Fibroblast of skin of scalp (primary cell): ENCODE data around the gene EXOC6B.
"Not testable (repeated sequence)": the region's sequence is repeated elsewhere in the genome, so short reads cannot be mapped to it uniquely, and the experiment has no call there.

ENCODE experiments used
- DNase-seq: peaks from one replicate; pipeline ENCODE4 v3.0.0-alpha.2; 2013

EXOC6B gene

DNA sequence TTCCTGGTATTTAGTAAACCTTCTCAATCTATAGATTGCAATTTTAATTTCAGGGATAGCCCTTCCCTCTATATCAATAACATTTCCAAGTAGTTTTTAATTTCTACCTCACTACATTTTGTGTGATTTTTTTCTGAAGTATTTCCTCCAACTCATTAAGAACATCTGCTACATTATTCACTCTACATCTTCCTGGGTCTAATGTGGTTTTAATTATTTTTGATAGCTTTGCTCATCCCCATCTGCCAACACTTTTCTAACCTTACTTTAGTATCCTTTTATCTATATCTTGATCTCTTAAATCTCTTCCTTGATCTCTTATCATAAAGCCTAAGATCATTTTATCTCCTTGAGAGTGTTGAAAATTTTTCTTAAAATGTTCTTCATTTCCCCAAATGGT lies 399.8 kb downstream of the EXOC6B start:
- DNase-seq = peak; percentile 2

DNA sequence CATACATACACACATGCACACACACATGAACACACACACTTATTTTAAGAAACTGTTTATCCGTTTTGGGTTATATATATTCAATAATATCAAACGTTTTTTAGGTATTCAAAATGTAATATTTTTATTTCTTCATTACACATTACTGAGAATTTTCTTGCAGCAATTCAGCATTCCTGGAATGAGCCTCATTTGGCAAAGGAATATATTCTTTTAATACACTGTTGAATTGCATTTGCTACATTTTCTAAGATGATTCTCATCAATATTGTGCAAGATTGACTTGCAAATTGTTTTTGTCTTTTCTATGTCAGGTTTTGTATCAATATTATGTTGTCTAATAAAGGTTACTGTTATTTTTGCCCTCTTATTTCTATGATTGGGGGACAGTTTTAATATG lies 402.1 kb downstream of the EXOC6B start:
- DNase-seq = no peak

DNA sequence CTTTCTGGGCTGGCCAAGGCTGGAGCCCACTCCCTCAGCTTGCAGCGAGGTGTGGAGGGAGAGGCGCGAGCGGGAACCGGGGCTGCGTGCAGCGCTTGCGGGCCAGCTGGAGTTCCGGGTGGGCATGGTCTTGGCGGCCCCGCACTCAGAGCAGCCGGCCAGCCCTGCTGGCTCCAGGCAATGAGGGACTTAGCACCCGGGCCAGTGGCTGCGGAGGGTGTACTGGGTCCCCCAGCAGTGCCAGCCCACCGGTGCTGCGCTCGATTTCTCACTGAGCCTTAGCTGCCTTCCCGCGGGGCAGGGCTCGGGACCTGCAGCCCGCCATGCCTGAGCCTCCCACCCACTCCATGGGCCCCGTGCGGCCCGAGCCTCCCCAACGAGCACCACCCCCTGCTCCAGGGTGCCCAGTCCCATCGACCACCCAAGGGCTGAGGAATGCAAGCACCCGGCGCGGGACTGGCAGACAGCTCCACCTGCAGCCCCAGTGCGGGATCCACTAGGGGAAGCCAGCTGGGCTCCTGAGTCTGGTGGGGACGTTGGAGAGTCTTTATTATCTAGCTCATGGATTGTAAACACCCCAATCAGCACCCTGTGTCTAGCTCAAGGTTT lies 404.0 kb downstream of the EXOC6B start:
- DNase-seq = not testable (repeated sequence)

DNA sequence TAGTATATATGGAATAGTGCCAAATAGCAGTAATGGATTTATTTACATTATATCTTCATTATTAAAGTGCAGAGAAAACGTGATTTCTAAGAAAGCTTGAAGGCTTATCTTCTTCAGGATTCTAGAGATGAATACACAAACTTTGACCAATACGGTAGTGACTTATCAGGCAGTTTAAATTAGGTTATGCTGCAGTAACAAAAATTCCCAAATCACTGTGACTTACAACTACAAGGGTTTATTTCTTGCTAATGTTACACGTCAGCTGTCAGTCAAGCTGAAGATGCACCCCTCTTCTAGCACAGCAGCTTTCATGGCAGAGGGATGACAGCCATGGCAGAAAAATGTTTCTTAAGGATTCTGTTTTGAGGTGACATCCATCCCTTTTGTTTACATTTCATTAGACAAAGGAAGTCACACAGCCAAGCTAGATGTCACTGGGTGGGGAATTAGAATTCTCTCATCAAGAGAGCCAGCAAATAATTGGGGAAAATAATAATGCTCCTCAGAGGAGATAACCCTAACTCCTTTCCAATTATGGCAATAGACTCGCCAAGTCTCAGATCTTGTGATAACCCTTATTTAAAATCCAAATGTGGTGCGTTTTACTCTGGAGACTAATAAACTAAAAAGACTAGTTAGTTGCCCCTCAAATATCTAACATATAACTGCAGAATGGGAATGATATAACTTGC lies 409.9 kb downstream of the EXOC6B start:
- DNase-seq = no peak

DNA sequence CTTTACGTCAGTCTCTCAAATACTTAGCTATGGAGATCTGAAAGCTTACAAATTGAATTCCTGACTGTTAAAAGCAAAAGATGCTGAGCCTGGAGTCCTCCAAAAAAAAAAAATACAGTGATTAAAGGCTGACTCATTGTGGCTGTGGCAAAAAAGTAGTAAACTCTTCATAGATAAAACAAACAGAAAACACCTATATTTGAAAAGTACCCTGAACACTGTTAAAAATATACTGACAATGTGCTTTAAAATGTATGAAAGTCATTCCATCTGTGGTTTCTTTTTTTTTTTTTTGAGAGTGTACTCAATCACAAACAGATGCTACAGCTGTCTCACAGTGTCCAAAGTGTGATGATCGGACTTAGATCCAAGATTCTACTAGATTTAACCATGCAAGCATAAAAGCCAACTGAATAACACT lies 410.6 kb downstream of the EXOC6B start:
- DNase-seq = peak; percentile 53

DNA sequence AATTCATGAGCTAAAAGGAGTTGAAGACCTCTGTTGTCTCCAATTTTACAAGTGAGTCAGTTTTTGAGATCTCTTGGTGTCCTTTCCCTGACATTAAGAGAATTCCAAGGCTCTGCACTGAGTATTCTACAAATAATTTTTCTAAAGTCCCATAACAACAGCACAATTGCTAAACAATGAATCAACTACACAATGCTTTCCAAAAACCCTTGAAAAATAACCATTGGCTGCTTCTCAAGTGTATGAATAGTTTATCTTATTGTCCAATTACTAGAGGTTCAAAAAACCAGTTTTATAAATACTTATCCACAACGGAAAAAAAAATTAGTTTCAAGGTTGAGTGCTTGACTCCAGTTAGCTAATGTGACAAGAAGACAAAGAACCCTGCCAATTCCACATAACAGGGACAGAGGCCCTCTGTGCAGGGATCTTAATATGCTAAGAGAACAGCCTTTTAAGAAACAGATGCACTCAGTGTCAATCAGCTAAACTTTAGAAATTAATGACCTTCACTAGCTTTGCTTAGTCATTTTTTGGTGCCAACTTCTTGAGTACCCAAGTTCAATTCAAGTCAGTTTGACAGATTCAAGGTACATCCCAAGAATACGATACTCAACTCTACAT lies 411.6 kb downstream of the EXOC6B start:
- no peak for DNase-seq

DNA sequence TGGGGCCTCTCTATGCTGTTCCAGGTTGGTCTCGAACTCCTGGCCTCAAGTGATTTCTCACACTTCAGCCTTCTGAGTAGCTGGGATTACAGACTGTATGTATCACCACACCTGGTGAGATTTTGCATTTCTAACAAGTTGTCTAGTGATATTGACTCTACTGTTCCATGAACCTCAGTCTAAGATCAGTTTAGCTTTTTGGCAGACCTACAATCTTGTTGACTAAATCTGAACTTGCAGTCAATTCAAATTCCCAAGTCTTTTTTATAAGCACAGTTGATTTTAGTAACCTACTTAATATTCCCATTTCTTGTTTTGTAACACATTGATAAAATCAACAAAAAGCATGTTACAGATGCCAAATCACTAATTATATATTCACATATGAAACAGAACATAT lies 412.1 kb downstream of the EXOC6B start:
- no peak for DNase-seq

DNA sequence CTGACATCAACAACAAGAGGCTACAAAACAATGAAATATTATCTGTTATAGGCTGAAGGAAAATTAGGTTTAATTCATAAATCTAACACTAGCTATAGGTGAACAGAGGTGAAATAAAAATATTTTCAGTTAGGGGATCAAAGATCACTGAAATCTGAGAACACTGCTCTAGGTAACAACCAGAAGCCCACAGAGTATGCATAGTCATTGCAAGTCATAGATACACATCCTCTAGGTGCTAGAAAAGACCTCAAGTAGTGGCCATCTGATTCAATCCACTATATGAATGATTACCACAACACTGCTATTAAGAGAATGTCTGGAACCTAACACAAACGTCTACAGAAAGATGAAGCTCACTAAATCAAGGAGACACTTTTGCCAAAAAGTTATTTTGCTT lies 413.6 kb downstream of the EXOC6B start:
- no peak for DNase-seq

DNA sequence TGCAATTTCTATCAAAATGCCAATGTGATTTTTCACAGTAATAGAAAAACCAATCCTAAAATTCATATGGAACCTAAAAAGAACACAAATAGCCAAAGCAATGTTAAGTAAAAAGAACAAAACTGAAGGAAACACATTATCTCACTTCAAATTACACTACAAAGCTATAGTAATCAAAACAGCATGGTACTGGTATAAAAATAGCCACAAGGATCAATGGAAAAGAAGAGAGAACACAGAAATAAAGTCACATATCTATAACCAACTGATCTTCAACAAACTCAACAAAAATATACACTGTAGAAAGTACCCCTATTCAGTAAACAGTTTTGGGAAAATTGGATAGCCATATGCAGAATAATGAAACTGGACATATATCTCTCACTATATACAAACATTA lies 426.0 kb downstream of the EXOC6B start:
- DNase-seq = no peak

DNA sequence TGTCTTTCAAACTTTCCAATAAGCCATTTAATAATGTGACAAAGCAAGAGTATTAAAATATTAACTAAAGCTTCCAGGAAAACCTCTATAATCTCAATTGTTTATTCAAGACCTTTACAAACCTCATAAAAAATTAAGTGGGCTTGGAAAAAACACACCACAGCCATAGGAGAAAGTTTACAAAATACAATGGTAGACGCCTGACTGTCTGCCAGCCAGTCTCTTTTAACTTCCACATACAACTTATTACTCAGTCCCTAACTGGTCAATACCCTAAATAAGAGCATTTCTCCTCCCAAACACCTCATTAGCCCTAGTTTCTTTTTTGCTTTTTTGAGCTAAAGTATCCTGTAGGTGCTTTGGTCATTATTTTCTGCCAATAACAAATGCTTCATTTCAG lies 430.7 kb downstream of the EXOC6B start:
- no peak for DNase-seq

DNA sequence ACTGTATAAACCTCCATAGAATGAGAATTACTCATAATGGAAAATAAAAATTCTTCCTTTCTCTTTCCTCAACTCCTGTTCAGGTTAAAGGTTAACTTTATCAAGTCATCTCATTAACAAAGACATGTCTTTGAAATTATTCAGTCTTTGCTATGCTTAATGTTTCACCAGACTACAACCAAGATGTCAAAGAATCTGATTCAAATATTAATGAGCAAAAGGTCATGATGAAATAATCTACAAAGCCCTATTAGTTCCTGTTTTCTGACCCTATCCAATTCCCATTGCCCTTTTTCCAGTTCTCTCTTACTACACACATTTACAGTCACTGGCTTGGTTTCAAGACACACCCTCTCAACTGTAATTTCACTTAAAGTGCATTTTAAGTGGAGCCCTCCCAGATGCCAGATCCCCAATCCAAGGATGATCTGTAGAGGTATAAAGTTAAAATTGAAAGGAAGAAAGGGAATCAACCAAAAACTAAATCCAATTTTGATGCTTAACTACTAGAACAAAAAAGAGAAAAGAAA lies 431.2 kb downstream of the EXOC6B start:
- no peak for DNase-seq

DNA sequence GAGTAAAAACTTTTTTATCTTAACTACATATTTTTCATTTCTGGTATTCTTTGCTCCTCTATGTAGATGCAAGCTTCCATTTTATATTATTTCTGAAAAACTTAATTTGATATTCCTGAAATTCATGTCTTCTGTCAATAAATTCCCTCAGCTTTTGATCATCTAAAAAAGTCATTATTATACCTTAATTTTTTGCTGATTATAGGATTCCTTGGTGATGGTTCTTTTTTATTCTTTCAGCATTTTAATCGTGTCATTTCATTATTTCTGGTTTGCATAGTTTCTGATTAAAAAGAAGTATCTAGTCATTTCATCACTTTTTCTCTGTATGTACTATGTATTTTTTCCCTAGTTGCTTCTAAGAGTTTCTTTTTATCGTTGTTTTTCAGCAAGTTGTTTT lies 436.4 kb downstream of the EXOC6B start:
- DNase-seq = no peak

DNA sequence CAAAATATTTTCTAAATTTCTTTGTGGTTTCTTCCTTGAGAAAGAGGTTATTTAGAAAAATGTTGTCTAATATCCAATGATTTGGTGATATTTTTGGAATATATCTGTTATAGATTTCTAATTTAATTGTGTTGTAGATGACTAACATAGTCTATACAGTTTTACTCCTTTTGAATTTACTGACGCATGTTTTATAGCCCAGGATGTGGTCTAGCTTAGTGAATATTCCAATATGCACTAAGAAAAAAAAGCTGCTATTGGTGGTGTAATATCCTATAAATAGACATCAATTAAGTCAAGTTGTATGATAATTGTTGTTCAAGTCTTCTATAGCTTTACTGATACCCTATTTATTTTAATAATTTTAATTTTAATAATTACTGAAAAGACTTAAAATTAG lies 437.6 kb downstream of the EXOC6B start:
- DNase-seq = no peak

DNA sequence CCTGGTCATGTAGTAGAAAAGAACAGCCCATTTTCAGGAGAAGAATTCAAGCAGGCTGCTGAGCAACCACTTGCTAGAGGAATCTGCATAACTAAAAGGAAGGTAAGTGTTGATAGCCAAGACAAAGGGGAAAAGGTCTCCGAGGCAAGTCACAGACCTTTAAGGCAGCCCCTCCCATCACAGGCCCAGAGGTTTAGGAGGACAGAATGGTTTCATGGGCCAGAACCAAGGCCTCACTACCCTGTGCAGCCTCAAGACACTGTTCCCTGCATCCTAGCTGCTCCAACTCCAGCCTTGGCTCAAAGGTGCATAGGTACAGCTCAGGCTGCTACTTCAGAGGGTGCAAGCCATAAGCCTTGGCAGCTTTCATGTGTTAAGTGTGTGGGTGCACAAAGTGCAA lies 439.5 kb downstream of the EXOC6B start:
- no peak for DNase-seq

DNA sequence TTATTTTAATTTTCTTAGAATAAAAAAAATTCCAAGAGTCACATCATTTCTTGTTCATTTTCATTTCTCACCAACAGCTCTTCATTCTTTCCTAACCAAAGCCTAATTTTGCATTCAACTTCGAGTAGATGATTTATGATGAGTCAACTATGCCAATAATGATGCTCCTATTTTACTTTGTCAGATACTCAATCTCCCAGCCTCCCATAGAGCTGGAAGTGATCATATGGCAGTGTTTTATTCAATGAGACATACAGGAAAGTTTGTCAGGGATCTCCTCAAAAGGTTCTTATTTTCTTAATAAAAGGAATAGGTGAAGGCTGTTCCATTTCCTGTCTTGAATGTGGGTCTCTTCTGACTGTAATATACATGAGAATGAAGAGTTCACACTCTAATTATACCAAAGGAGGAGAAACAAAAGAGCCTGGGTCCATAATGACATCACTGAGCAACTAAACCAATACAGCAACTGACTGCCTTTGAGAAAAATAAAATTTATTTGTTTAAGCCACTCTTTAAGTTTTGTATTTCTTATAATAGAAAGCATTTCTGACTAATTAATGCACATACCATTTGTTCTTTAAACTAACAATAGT lies 447.0 kb downstream of the EXOC6B start:
- DNase-seq = peak; percentile 39

DNA sequence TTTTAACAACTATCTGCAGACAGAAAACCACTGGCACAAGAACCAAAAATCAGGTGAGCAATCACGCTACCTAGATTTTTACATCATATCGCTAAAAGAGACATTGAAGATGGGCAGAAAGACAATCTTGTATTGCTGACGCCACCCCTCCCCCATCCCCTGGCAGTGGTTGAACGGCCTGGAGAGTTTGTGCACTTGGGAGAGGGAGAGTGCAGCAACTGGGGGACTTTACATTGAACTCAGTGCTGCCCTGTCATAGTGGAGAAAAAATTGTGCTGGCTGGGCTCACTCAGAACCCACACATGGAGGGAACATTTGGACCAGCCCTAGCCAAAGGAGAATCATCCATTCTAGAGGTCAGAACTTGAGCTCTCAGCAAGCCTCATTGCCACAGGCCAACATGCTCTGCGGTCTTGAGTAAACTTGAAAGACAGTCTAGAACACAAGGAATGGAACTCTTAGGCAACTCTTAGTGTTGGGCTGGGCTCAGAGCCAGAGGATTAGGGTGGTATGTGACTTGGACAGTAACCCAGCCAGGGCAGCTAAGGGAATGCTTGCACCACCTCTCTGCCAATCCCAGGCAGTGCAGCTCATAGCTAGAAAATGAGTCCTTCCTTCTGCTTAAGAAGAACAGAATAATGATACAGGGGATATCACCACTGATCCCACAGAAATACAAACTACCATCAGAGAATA lies 458.2 kb downstream of the EXOC6B start:
- DNase-seq = peak; percentile 95

DNA sequence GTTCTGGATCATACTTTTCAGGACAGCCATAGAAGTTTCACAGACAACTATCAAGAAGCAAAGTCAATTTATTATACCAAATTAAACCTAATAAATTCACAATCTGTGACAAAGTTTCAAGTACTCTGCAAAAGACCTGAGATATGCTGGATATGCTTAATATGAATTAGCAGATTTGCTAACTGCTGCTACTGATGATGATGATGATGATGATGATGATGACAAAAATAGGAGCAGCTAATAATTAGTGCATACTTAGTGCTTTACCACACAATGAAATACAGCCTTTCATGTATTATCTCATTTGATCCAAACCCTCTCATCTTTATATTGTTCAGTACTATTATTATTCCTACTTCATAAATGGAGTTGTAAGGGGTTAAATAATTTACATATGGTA lies 462.4 kb downstream of the EXOC6B start:
- no peak for DNase-seq

DNA sequence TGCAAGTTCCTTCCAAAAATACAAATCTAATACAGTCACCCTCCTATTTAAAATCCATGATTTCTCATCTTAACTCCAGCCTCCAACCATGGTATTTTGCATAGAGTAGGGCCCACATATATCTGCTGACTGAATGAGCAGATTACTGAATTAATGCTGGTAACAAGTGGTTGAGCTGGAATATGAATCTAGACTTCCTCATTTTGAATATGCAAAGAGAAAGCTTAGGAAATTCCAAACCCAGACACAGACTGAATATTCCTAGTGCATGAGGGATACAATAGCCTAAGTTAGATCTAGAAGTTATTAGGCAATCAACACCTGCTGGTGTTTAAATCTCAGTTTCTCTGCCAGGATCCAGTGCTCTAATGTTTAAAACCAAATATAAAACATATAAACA lies 463.1 kb downstream of the EXOC6B start:
- no peak for DNase-seq

DNA sequence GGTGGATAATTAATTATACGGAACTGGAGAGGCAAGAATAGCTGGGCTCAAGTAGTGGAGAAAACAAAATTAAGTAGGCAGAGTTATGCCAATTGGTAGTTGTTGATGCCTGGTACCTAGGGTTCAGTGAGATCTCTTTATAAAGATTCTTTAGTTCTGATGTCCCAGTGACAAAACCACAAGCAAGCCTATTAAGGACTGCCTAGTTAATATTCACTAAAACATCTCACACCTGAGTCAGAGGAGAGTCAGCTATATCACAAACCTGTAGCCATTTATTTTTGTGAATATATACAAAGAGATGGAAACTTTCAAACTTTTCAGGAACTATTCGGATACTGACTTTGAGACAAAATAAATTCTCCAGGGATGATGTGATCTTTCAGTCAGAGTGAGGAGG lies 464.3 kb downstream of the EXOC6B start:
- no peak for DNase-seq

DNA sequence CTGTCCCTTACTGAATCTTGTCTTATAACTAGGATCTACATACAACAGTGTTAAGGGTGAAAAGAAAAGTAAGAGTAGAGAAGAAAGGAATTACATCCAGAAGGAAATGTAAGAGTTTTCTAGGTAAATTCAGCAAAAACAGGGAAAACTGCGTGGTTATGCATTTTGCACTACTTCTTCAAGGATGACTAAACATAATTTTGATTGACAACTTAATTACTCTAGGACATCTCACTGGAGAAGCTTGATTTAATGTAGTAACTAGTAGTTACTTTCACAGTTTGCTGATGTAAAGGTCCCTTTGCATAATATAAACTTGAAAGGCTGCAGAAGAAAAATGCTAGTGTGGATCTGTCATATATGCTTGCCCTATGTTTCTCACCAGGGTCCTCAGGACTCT lies 464.8 kb downstream of the EXOC6B start:
- DNase-seq = no peak

DNA sequence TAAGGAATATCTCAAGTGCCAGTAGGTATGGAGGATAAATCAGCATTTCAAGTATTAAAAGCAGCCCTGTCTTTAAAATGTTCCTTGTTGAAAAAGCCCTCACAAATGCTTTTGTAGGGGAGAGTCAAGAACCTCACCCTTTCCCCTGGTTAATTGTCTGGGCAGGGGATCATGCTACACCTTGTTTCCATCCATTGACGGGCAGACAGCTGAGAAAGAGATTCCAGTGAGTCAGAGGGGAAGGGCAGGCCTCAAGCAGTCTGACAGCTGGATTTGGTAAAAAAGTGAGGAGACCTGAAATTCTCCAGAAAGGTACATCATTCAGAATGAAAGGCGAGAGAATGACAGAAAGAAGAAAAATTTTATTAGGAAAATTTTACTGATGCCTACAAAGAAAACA lies 475.0 kb downstream of the EXOC6B start:
- DNase-seq = no peak

DNA sequence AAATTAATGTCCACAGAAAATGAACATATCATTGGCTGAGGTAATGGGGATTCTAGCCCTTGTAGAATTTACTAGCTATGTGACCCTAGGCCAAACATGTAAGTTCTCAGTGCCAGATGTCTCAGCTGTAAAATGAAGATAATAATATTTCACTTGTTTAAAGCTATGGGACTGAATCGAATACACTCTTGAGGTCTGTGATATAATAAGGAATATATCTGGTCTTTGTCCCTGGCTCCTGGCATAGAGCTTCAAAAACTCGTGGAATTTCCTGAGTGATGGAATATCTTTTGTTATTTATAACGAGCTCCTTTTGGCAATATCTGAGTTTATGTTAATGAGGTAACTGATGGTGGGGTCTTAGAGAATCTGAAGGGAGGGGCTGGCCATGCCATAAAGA lies 476.8 kb downstream of the EXOC6B start:
- DNase-seq = no peak

DNA sequence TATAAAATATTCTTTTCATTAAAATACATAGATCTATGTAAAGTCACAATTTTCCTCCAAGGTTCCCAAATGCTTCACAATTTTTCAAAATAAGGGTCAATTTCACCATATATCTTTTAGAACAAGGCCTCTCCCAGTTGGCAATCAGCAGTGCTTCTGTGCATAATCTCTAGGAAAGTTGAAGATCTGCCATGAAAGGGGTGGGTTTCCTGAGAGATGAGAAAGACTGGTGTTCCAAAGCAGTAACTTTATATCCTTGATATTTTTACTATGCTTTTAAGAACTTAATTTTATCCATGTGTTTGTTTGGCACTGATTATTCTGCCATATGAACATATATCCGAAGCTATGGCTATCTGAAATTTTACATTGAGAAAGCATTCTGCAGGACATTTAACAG lies 478.8 kb downstream of the EXOC6B start:
- DNase-seq = no peak
